HUES64 (cell line): ENCODE measurements around the gene RGS17.
"Not testable (repeated sequence)": the region's sequence is repeated elsewhere in the genome, so short reads cannot be mapped to it uniquely, and the experiment has no call there.

Experiments
- H3K27ac ChIP-seq: 2 replicates; pipeline ENCODE4 v1.7.0; 2013; ENCODE audit warnings: low read depth, low read length, inconsistent platforms
- H3K27me3 ChIP-seq: 2 replicates; pipeline ENCODE4 v1.6.1; 2013; ENCODE audit warnings: mild to moderate bottlenecking, low read length; ENCODE audit not compliant: insufficient read depth
- H3K36me3 ChIP-seq: 2 replicates; pipeline ENCODE4 v1.6.1; 2013; ENCODE audit warnings: mild to moderate bottlenecking, low read length; ENCODE audit not compliant: insufficient read depth
- H3K4me1 ChIP-seq: 2 replicates; pipeline ENCODE4 v1.6.1; 2013; ENCODE audit warnings: mild to moderate bottlenecking, low read length, moderate library complexity; ENCODE audit not compliant: insufficient read depth
- H3K4me3 ChIP-seq: 2 replicates; pipeline ENCODE4 v1.5.1; 2013; ENCODE audit warnings: mild to moderate bottlenecking, low read length, moderate library complexity
- H3K9ac ChIP-seq: 2 replicates; pipeline ENCODE4 v1.6.1; 2013; ENCODE audit warnings: mild to moderate bottlenecking, low read depth, low read length
- H3K9me3 ChIP-seq: 2 replicates; pipeline ENCODE4 v1.6.1; 2013; ENCODE audit warnings: low read depth, low read length; ENCODE audit not compliant: insufficient read depth
- WGBS: fragments of 150-250, 120-280 bp; methylation state at CpG from one replicate; pipeline ENCODE4 v1.1.7; 2013; ENCODE audit warnings: missing lambda C conversion rate; 5-methylcytosine and 5-hydroxymethylcytosine counted together

The RGS17 gene

DNA sequence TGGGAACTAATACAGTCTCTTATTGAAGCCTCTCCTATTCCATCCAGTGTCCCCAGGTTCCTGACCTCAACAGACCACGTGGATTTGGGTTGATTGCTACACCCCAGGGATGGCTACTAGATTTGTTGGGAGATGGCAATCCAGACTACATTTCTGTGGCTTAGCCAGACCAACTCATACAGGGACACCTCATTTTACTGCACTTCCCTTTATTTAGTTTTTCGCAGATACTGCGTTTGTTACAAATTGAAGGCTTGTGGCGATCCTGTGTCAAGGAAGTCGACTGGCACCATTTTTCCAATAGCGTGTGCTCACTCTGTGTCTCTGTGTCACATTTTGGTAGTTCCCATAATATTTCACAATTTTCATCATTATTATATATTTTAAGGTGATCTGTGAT lies 118.2 kb downstream of the RGS17 start:
- H3K27ac ChIP-seq: no peak overlapping the region
- whole genome bisulfite sequencing: 91% methylated on average over 6 of the region's 6 CpGs
- no peak overlapping the region for H3K9ac ChIP-seq

DNA sequence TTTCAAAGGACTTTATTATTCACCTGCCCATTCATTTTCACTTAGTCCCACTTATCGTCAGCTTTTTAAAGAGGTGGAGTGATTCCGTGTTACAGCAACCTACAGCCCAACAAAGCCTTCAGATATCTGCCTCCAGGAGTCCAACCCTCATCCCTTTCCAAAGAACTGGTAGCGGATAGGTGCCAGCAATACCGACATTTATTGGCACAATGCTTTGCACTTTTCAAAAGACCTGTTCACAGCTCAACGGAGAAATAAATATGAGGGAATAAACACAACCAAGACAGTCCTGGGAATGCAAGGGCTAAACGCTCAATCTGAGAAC lies 127.8 kb downstream of the RGS17 start:
- H3K9me3 ChIP-seq: no peaks in the 10 kb centered on the region
- H3K27me3 ChIP-seq: no peaks in the 10 kb centered on the region
- peaks cover 17% of the 10 kb centered on the region; the same call in 1 of the 2 replicates for H3K4me1 ChIP-seq
- H3K9ac ChIP-seq: peak overlapping the region; percentile 93
- 2% methylated on average over 6 of the region's 6 CpGs for WGBS
- peaks cover 19% of the 10 kb centered on the region for H3K36me3 ChIP-seq
- peak overlapping the region; percentile 92; the same call in 1 of the 2 replicates for H3K27ac ChIP-seq
- peak overlapping the region; percentile 98 for H3K4me3 ChIP-seq

More for the DNA sequence above, 118.2 kb downstream of the RGS17 start:
- Histone ChIP-seq H3K36me3 (no peaks in the 10 kb centered on the region), H3K27me3 (no peaks in the 10 kb centered on the region), H3K9me3 (no peaks in the 10 kb centered on the region), H3K4me3 (no peak overlapping the region), H3K4me1 (no peaks in the 10 kb centered on the region)

DNA sequence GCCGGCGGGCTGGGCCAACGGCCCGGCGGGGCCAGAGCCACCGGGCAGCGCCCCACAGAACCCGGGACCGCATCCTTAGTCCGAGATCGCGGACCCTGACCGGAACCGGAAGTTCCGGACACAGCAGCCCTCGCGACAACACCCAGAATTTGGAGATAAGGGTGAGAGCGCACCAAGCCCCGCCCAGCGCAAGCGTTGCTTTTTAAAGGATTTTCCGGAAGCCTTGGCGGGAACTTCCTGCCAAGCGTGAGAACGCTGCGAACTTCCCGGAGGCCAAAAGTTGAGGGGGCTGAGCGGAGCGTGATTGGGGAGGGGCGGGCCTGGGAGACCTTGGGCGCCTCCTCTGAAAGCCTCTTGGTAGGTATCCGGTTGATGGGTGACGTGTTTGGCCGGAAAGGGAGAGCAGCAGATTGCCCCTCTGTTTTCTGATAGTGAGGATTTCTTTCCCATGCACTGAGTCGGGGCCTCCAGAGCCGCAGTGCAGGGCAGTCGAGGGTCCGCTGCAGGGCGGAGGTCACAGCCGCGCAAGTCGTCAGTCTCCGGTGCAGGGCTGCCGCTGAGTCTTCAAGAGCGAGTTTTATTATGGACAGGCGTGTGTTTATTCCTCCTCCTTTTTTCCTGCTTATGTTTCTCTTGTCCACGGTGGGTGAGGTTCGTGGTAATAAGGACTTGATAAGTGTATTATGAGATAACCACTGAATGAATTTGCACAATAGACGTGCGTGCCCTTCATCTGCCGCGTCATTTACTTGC lies 128.3 kb downstream of the RGS17 start, which contains the start of gene MTRF1L:
TSS of gene MTRF1L (minus strand) at position 97 of the 753 bp plus-strand sequence. CDS start at position 73, 24 bp downstream.
- under 1% methylated on average over 51 of the region's 52 CpGs for WGBS

DNA sequence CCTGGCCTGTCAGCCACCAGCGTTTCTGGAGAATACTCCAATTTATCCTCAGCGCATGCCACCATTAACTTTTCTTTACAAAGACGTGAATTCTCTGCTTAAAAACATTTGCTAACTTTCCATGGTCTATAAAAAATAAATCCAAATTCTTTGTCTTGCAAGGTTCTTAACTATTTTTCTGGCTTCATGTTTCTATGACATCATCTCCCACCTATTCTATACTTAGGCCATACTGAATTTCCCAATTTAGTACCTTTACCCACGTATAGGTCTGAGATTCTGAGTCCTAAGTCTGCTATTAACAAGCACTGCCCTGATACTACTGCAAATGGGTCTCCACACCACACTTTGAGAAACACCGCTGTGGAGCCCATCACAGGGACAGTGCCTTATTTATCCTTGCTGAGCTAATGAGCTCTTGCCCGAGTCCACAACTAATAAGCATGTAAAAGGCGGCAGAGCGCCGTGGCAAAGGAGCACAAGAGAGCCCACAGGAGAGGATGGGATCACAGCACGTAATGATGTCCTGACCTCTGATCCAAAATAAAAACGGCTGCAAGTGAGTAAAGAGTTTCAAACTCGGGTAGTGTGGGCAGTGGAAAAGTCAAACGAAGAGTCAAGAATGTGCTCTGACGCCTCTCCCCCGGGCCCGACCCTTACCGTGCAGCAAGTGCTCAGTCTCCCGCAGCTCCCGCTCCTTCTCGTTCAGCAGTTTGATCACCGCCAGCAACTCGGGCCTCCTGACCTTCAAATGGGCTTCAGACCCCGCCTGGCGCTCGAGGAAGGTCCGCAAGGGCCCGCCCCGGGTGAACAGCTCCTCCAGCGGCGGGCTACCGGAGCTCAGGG lies 129.1 kb downstream of the RGS17 start:
- no peaks in the 10 kb centered on the region for H3K9me3 ChIP-seq
- peak overlapping the region; percentile 92 for H3K27ac ChIP-seq
- H3K4me3 ChIP-seq: peak overlapping the region; percentile 98
- no peaks in the 10 kb centered on the region for H3K27me3 ChIP-seq
- H3K4me1 ChIP-seq: peaks cover 17% of the 10 kb centered on the region; the same call in 1 of the 2 replicates
- peak overlapping the region; percentile 93 for H3K9ac ChIP-seq
- WGBS: 2% methylated on average over 31 of the region's 31 CpGs
- peaks cover 32% of the 10 kb centered on the region for H3K36me3 ChIP-seq

More for the DNA sequence above, 128.3 kb downstream of the RGS17 start, which contains the start of gene MTRF1L:
- Histone ChIP-seq H3K27me3 (no peaks in the 10 kb centered on the region), H3K4me1 (peaks cover 17% of the 10 kb centered on the region; the same call in 1 of the 2 replicates), H3K9me3 (no peaks in the 10 kb centered on the region), H3K27ac (peak within 1 kb of the TSS; percentile 92), H3K9ac (peak within 1 kb of the TSS; percentile 93), H3K36me3 (peaks cover 24% of the 10 kb centered on the region), H3K4me3 (peak within 1 kb of the TSS; percentile 98)

DNA sequence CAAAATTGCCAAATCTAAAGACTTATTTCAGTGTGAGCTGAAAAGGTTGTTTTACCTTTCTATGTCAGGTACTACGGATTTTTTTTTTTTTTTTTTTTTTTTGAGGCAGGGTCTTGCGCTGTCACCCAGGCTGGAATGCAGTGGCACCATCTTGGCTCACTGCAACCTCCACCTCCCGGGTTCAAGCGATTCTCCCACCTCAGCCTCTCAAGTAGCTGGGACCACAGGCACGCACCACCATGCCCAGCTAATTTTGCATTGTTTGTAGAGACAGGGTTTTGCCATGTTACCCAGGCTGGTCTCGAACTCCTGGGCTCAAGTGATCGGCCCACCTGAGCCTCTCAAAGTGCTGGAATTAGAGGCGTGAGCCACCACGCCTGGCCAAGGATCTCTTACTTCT lies 130.3 kb downstream of the RGS17 start:
- H3K4me1 ChIP-seq: peaks cover 17% of the 10 kb centered on the region; the same call in 1 of the 2 replicates
- H3K27me3 ChIP-seq, H3K27ac ChIP-seq, H3K9me3 ChIP-seq, H3K9ac ChIP-seq: not testable (repeated sequence)
- H3K36me3 ChIP-seq: peaks cover 44% of the 10 kb centered on the region
- H3K4me3 ChIP-seq: peak overlapping the region; percentile 98
- 92% methylated on average over 9 of the region's 9 CpGs for WGBS

DNA sequence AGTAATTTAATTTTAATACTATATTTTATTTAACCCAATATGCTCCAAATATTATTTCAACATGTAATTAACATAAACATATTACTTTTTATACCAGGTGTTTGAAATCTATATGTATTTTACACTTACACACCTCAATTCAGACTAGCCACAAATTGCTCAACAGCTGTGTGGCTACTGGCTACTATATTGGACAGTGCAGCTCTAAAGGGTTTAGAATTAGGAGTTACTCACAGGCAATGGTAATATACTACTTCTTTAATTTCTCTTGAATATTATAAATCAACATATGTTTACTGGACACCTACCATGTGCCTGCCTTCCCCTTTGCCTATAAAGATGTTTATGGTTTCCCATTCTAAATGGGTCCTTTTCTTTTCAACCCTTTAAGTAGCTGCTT lies 130.8 kb downstream of the RGS17 start:
- no peak overlapping the region for H3K27ac ChIP-seq
- H3K4me1 ChIP-seq: peaks cover 17% of the 10 kb centered on the region; the same call in 1 of the 2 replicates
- peak overlapping the region; percentile 98 for H3K4me3 ChIP-seq
- no peaks in the 10 kb centered on the region for H3K27me3 ChIP-seq
- no peak overlapping the region for H3K9ac ChIP-seq
- H3K9me3 ChIP-seq: no peaks in the 10 kb centered on the region
- peaks cover 50% of the 10 kb centered on the region for H3K36me3 ChIP-seq

DNA sequence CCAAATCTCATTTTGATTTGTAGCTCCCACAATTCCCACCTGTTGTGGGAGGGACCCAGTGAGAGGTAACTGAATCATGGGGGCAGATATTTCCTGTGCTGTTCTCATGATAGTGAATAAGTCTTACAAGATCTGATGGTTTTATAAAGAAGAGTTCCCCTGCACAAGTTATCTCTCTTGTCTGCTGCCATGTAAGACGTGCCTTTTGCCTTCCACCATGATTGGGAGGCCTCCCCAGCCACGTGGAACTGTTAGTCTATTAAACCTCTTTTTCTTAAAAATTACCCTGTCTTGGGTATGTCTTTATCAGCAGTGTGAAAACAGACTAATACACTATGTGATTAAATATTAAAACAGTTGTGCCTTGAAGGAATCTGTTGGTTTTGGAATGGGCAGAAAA lies 131.5 kb downstream of the RGS17 start:
- Histone ChIP-seq H3K4me1 (peaks cover 17% of the 10 kb centered on the region; the same call in 1 of the 2 replicates), H3K36me3 (peaks cover 56% of the 10 kb centered on the region)
- H3K27me3 ChIP-seq, H3K27ac ChIP-seq, H3K9me3 ChIP-seq, H3K9ac ChIP-seq, H3K4me3 ChIP-seq: not testable (repeated sequence)
- WGBS: 77% methylated on average over 2 of the region's 2 CpGs

DNA sequence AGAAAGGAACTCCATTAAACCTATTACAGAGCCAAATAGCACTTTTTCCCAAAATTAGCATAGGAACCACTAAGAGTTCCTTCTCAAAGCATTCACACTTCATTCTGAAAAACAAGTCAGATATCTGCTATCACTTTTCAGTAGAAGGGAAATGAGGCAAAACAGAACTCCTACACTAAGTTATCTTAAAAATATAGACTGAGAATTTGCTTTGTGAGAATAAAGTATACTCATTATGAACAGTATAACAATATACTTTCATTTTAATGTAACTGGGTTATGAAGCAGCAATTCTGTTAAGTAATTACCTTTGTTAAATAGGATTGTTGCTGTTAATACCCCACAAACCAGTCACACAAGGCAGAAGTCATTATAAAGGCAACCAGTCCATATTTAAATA lies 137.2 kb downstream of the RGS17 start:
- Histone ChIP-seq H3K36me3 (peaks cover 89% of the 10 kb centered on the region), H3K9ac (no peak overlapping the region), H3K27me3 (no peaks in the 10 kb centered on the region), H3K4me1 (no peaks in the 10 kb centered on the region), H3K9me3 (no peaks in the 10 kb centered on the region), H3K27ac (no peak overlapping the region), H3K4me3 (no peak overlapping the region)

DNA sequence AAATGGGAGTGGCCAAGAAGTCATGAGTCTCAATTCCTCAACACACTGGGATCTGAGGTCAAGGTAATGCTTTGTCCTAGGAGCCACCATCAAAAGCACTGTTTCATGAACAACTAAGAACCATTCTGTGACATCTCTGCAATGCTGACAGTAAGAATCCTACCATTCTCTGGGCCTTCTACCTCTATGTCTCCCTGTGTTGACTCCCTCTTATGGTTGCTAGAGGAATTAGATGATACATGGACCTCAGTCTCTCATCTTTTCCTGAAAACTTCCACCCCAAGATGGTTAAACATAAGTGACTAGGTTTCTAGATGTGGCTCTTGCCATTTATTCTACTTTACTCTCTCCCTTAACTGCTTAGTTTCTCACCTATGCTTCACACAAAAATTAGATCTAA lies 137.7 kb downstream of the RGS17 start:
- Histone ChIP-seq H3K27ac (no peak overlapping the region), H3K4me1 (no peaks in the 10 kb centered on the region), H3K9me3 (no peaks in the 10 kb centered on the region), H3K27me3 (no peaks in the 10 kb centered on the region), H3K4me3 (no peak overlapping the region), H3K9ac (no peak overlapping the region), H3K36me3 (peaks cover 84% of the 10 kb centered on the region)

DNA sequence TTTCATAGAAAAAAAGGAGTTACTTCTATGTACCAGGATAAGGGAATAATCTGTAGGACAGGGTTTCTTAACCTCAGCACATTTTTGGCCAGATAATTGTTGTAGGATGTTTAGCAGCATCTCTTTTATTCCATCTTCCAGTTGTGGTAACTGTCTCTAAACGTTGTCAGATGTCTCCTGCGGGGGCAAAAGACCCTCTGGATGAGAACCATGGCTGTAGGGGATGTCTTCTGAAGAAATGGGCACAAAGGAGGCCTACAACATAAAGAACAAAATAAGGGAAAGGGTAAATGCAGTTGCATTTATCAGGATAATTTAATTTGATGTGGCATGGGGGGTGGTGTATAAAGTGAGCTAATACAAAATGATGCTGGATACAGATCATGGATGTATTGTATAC lies 144.1 kb downstream of the RGS17 start:
- WGBS: 95% methylated on average over 2 of the region's 2 CpGs
- H3K27ac ChIP-seq: no peak overlapping the region
- no peaks in the 10 kb centered on the region for H3K27me3 ChIP-seq
- no peak overlapping the region for H3K4me3 ChIP-seq
- H3K9me3 ChIP-seq: no peaks in the 10 kb centered on the region
- peaks cover 34% of the 10 kb centered on the region for H3K36me3 ChIP-seq
- H3K4me1 ChIP-seq: peaks cover 9% of the 10 kb centered on the region; the same call in 1 of the 2 replicates
- no peak overlapping the region for H3K9ac ChIP-seq

DNA sequence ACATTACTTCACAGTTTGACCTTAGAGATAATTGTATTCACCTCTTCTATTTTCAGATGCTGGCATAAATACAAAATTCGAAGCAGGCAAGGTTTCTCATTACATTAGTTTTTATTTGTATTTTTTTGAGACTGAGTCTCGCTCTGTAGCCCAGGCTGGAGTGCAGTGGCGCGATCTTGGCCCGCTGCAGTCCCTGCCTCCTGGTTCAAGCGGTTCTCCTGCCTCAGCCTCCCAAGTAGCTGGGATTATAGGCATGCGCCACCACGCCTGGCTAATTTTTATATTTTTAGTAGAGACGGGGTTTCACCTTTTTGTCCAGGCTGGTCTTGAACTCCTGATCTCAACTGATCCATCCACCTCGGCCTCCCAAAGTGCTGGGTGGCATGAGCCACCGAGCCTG lies 145.8 kb downstream of the RGS17 start:
- not testable (repeated sequence) for H3K27me3 ChIP-seq, H3K9me3 ChIP-seq, H3K27ac ChIP-seq, H3K9ac ChIP-seq
- peak overlapping the region; percentile 90 for H3K4me3 ChIP-seq
- 94% methylated on average over 11 of the region's 11 CpGs for WGBS
- H3K36me3 ChIP-seq: peaks cover 22% of the 10 kb centered on the region
- peaks cover 16% of the 10 kb centered on the region; the same call in 1 of the 2 replicates for H3K4me1 ChIP-seq
